Measurements from ENCODE around the gene ANKRD62.
A peak's percentile ranks its signal among the peaks of the same experiment; 100 is the strongest.

Gene ANKRD62

GRCh38 chr18:12093520-12094257, at the start of gene ANKRD62:
TSS of gene ANKRD62 (plus strand) at chr18:12093843. CDS start at chr18:12094018, 175 bp downstream.
- no peak for DNase-seq

- peak; percentile 36 for DNase-seq
These were observed 49.1 kb upstream of the ANKRD62 start for GRCh38 chr18:12044591-12044990.

GRCh38 chr18:12046046-12046750, 47.4 kb upstream of the ANKRD62 start:
- DNase-seq: no peak

- no peak for DNase-seq
These were observed 46.8 kb upstream of the ANKRD62 start for GRCh38 chr18:12046751-12047335.

GRCh38 chr18:12048010-12048826, 45.4 kb upstream of the ANKRD62 start:
- no peak for DNase-seq

- peak; percentile 79 for DNase-seq
These were observed 44.8 kb upstream of the ANKRD62 start for GRCh38 chr18:12048827-12049175.

GRCh38 chr18:12049978-12050811, 43.4 kb upstream of the ANKRD62 start:
- DNase-seq: peak; percentile 56

GRCh38 chr18:12052866-12053265, 40.8 kb upstream of the ANKRD62 start:
- DNase-seq: no peak

GRCh38 chr18:12053289-12053688, 40.4 kb upstream of the ANKRD62 start:
- no peak for DNase-seq

- DNase-seq: peak; percentile 41
These were observed 37.4 kb upstream of the ANKRD62 start for GRCh38 chr18:12056034-12056883.

GRCh38 chr18:12056884-12057402, 36.7 kb upstream of the ANKRD62 start:
- DNase-seq: no peak

- no peak for DNase-seq
These were observed 36.1 kb upstream of the ANKRD62 start for GRCh38 chr18:12057419-12058039.

- no peak for DNase-seq
These were observed 34.1 kb upstream of the ANKRD62 start for GRCh38 chr18:12059334-12060181.

- DNase-seq: no peak
These were observed 33.3 kb upstream of the ANKRD62 start for GRCh38 chr18:12060182-12060870.

- DNase-seq: no peak
These were observed 32.0 kb upstream of the ANKRD62 start for GRCh38 chr18:12061685-12062084.

- no peak for DNase-seq
These were observed 30.7 kb upstream of the ANKRD62 start for GRCh38 chr18:12062974-12063373.

GRCh38 chr18:12064086-12064763, 29.4 kb upstream of the ANKRD62 start:
- DNase-seq: no peak

GRCh38 chr18:12065397-12065796, 28.2 kb upstream of the ANKRD62 start:
- DNase-seq: no peak

Measured in fibroblast of skin of right biceps (primary cell).